Measurements from ENCODE around the gene HTT. TPM values are rescaled to one million over a fixed set of nuclear protein-coding genes. Genes with fewer than 3 reads are reported as not detected.

The HTT gene
- total and polyA plus RNA-seq, 2 of the 8 experiments (the other 6 are each of a cell fraction or from before 2014, with no cell fraction given) = 24.0 to 71.0 TPM

DNA sequence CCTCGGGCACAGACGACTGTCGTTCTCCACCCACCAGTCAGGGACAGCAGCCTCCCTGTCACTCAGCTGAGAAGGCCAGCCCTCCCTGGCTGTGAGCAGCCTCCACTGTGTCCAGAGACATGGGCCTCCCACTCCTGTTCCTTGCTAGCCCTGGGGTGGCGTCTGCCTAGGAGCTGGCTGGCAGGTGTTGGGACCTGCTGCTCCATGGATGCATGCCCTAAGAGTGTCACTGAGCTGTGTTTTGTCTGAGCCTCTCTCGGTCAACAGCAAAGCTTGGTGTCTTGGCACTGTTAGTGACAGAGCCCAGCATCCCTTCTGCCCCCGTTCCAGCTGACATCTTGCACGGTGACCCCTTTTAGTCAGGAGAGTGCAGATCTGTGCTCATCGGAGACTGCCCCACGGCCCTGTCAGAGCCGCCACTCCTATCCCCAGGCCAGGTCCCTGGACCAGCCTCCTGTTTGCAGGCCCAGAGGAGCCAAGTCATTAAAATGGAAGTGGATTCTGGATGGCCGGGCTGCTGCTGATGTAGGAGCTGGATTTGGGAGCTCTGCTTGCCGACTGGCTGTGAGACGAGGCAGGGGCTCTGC lies 166.5 kb downstream of the HTT start:
- POLR2A ChIA-PET (ENCODE audit: partially characterized antibody) = interaction anchor here (1.0 kb wide), 1 partner anchor 62 kb away, joined by 3 read pairs; no protein-coding TSS in a partner anchor
- no peak overlapping the region for H2AK5ac ChIP-seq (ENCODE audit: low read depth, low read length)
- H3K36me3 ChIP-seq (ENCODE audit: control insufficient read depth in 2 of 4, insufficient read depth in 4 of 4, low read length in 3 of 4) = peaks cover 0 to 26% (median 13%) of the 10 kb centered on the region in 4 experiments; a peak in 6 of 8 replicates
- H2BK120ac ChIP-seq (replicated peaks; ENCODE audit: low read depth, low read length) = no peak overlapping the region
- no peaks in the 10 kb centered on the region for H3K79me2 ChIP-seq (ENCODE audit: control insufficient read depth in 1 of 2, insufficient read depth in 2 of 2, low read length in 2 of 2)
- no peak overlapping the region for H4K91ac ChIP-seq (replicated peaks; ENCODE audit: insufficient read length, low read length)
- no peaks in the 10 kb centered on the region for H3K79me1 ChIP-seq (ENCODE audit: low read depth, low read length)
- no peak overlapping the region for H2BK15ac ChIP-seq (ENCODE audit: low read length)
- no peak overlapping the region for H2BK20ac ChIP-seq (ENCODE audit: low read length)
- H3K4me3 ChIP-seq (ENCODE audit: extremely low read depth in 1 of 4, insufficient read depth in 2 of 4, low read depth in 3 of 4, low read length in 4 of 4) = no peak overlapping the region
- no peak for DNase-seq (ENCODE audit: low read depth in 1 of 2, low spot score in 2 of 2)
- no peak overlapping the region for H3K27ac ChIP-seq (ENCODE audit: low read depth, low read length)
- WGBS, 2 experiments (ENCODE audit: extremely low coverage in 1 of 2, insufficient coverage in 1 of 2, insufficient read length in 1 of 2, insufficient replicate concordance in 2 of 2, low coverage in 1 of 2, low lambda C conversion rate in 2 of 2, missing lambda C conversion rate in 1 of 2) = 88% methylated on average over 12 of the region's 13 CpGs; no CpG with 5 or more reads in 1 of the 2 experiments
- H3K9ac ChIP-seq (replicated peaks in 1 of 4; ENCODE audit: extremely low read depth in 1 of 4, low read depth in 3 of 4, low read length in 3 of 4) = no peak overlapping the region
- FAIRE-seq = no peak
- H4K20me1 ChIP-seq (replicated peaks in 1 of 2; ENCODE audit: control insufficient read depth in 1 of 2, insufficient read depth in 2 of 2, low read length in 2 of 2) = peaks cover 31 to 54% of the 10 kb centered on the region in 2 experiments
- no peaks in the 10 kb centered on the region for H3K9me3 ChIP-seq (ENCODE audit: insufficient read depth in 2 of 2, low read depth in 1 of 2, low read length in 1 of 2)
- no peak overlapping the region for H3K4me2 ChIP-seq (ENCODE audit: insufficient read depth in 1 of 2, low read depth in 2 of 2, low read length in 2 of 2)
- no peak overlapping the region for H3K4ac ChIP-seq (replicated peaks; ENCODE audit: insufficient read length, low read depth, low read length)
- H2BK12ac ChIP-seq (ENCODE audit: low read depth, low read length) = no peak overlapping the region
- no peaks in the 10 kb centered on the region for H3K23me2 ChIP-seq (ENCODE audit: low read depth, low read length)
- no peak overlapping the region for H4K5ac ChIP-seq (ENCODE audit: insufficient read length, low read depth, low read length)
- H4K8ac ChIP-seq (ENCODE audit: extremely low read depth, insufficient read depth, low read length) = no peak overlapping the region
- no peak overlapping the region for H2AFZ ChIP-seq (ENCODE audit: low read length)
- no peak overlapping the region for H3K14ac ChIP-seq (ENCODE audit: insufficient read length)
- H3K56ac ChIP-seq (replicated peaks; ENCODE audit: insufficient read length, low read depth, low read length) = no peak overlapping the region
- no peak overlapping the region for H3K23ac ChIP-seq (ENCODE audit: insufficient read length)
- peaks cover 0 to 24% (median 13%) of the 10 kb centered on the region in 4 experiments; a peak in 6 of 7 replicates for H3K4me1 ChIP-seq (replicated peaks in 1 of 4; ENCODE audit: control insufficient read depth in 3 of 4, insufficient read depth in 4 of 4, low read length in 3 of 4)
- no peak for TF ChIP-seq KDM5A (IDR thresholded peaks at IDR 0.05; ENCODE audit: low read length)
- no peak for TF ChIP-seq POLR2AphosphoS5 (IDR thresholded peaks at IDR 0.05; ENCODE audit: low read depth, low read length)
- TF ChIP-seq CTBP2 (IDR thresholded peaks at IDR 0.05; ENCODE audit: borderline replicate concordance, insufficient read depth, insufficient read length, low read length) = no peak
- no peak for TF ChIP-seq RAD21 (IDR thresholded peaks at IDR 0.05 in 1 of 2, conservative IDR thresholded peaks at IDR 0.05 in 1 of 2; ENCODE audit: low read depth in 2 of 2, low read length in 2 of 2)
- no peak overlapping the region for H3K18ac ChIP-seq (ENCODE audit: extremely low read depth, low read length)
- no peak overlapping the region for H2BK5ac ChIP-seq (ENCODE audit: low read depth, low read length)
- H3K27me3 ChIP-seq (replicated peaks in 1 of 4; ENCODE audit: control insufficient read depth in 3 of 4, extremely low read depth in 1 of 4, insufficient read depth in 3 of 4, low read length in 3 of 4) = peaks cover 8 to 35% (median 25%) of the 10 kb centered on the region in 4 experiments
- CTCF ChIA-PET (ENCODE audit: partially characterized antibody) = interaction anchor here (0.6 to 1.4 kb wide), 3 partner anchors 9 to 287 kb away, joined by 3 read pairs; no protein-coding TSS in a partner anchor
